ENCODE measurements around the gene MAP1S. TPM values are rescaled to one million over a fixed set of nuclear protein-coding genes. Genes with fewer than 3 reads are reported as not detected.

MAP1S gene
- polyA plus RNA-seq, 1 donor from 2014 or later, result 5.8 TPM

- no peak for TF ChIP-seq CTCF (IDR thresholded peaks at IDR 0.05; ENCODE audit: poor library complexity, severe bottlenecking)
Measured at GRCh38 chr19:17724655-17725054, 5.4 kb downstream of the MAP1S start (continued).

GRCh38 chr19:17725422-17726078 is 6.3 kb downstream of the MAP1S start:
- Histone ChIP-seq H3K27ac (ENCODE audit: low read length) (no peak overlapping the region), H3K4me3 (ENCODE audit: low read length) (no peak overlapping the region)

More at GRCh38 chr19:17725422-17726078, 6.3 kb downstream of the MAP1S start:
- no peaks in the 10 kb centered on the region for H3K9me3 ChIP-seq (ENCODE audit: low read length)
- H3K36me3 ChIP-seq (ENCODE audit: insufficient read depth, low read length), result peaks cover 3% of the 10 kb centered on the region
- H3K9me2 ChIP-seq (ENCODE audit: insufficient read depth, low read length), result no peaks in the 10 kb centered on the region
- peaks cover 4% of the 10 kb centered on the region for H4K20me1 ChIP-seq (ENCODE audit: insufficient read depth)
- peaks cover 7% of the 10 kb centered on the region for H3K79me2 ChIP-seq (replicated peaks; ENCODE audit: insufficient read depth, low read length)
- H3K27me3 ChIP-seq (ENCODE audit: insufficient read depth, low read depth, low read length), result no peaks in the 10 kb centered on the region
- H3K4me2 ChIP-seq (ENCODE audit: low read length), result no peak overlapping the region
- H2AFZ ChIP-seq (ENCODE audit: low read depth, low read length), result no peak overlapping the region
- TF ChIP-seq CTCF (IDR thresholded peaks at IDR 0.05; ENCODE audit: poor library complexity, severe bottlenecking), result peak; percentile 25
- no peak for TF ChIP-seq REST (IDR thresholded peaks at IDR 0.05; ENCODE audit: borderline replicate concordance)
- no peaks in the 10 kb centered on the region for H3F3A ChIP-seq (ENCODE audit: insufficient read depth, low read length, poor library complexity, severe bottlenecking)
- H3K9ac ChIP-seq (ENCODE audit: low read length), result no peak overlapping the region
